GM21529 (cell line): ENCODE data around the gene ZNF764.
"Not testable (repeated sequence)": the region's sequence is repeated elsewhere in the genome, so short reads cannot be mapped to it uniquely, and the experiment has no call there.

Experiments used
- ATAC-seq: cut with Tn5 transposase; IDR thresholded peaks from one replicate; pipeline ENCODE4 v1.9.1; 2021; ENCODE audit not compliant: unreplicated experiment

ZNF764 gene

DNA sequence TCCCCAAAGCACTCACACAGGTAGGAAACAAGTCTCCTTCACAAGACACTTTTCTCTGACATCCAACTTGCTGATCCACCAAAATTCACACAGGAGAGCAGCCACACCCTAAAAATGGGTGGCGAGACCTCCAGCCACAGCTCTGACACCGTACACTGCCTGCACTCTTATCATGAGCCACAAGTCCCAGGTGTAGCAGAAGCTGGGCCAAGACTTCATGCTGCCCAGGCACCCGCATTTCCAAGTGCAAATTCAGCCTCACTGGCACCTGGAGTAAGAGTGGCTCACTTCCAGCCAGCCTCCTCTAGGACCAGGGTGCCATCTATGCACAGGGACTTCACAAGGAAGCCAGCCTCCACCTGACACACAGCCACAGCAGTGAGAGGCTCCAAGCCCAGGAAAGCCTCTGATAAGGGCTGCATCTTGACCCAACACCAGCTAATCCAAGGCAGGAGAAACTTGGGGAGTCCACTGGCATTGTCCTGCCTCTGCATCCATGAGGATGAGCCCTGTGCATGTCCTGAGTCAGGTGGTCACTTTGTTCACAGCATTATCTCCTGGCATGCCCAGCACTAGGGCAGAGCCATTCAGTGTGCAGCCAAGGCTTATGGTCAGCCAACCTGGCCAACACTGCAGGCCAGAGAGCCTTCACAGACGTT is 29.2 kb downstream of the ZNF764 start:
- no peak for ATAC-seq

DNA sequence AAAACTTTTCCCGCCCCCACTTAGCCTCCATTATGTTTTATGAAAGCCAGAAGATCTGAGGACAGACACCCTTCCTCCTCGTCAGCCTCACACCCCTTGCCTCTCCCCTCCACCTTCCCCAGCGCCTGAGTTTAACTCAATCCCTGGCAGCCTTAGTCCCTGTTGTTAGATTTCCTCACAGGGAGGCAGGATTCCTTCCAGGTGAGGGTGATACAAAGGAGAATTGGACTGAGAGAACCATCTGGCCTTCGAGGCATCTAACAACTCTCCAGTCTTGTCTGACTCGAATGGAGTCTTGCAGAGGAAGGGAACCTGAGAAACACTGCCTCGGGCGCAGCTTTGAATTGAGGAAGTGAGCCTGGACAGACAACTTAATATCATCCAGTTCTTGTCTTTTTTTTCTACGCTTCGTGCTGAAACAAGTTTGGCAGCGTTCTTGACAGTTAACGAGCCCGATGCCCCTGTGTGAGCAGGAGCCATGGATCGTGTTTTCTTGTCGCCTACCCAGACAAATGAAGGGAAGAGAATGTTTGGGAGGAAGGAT is 30.5 kb downstream of the ZNF764 start:
- ATAC-seq = no peak

DNA sequence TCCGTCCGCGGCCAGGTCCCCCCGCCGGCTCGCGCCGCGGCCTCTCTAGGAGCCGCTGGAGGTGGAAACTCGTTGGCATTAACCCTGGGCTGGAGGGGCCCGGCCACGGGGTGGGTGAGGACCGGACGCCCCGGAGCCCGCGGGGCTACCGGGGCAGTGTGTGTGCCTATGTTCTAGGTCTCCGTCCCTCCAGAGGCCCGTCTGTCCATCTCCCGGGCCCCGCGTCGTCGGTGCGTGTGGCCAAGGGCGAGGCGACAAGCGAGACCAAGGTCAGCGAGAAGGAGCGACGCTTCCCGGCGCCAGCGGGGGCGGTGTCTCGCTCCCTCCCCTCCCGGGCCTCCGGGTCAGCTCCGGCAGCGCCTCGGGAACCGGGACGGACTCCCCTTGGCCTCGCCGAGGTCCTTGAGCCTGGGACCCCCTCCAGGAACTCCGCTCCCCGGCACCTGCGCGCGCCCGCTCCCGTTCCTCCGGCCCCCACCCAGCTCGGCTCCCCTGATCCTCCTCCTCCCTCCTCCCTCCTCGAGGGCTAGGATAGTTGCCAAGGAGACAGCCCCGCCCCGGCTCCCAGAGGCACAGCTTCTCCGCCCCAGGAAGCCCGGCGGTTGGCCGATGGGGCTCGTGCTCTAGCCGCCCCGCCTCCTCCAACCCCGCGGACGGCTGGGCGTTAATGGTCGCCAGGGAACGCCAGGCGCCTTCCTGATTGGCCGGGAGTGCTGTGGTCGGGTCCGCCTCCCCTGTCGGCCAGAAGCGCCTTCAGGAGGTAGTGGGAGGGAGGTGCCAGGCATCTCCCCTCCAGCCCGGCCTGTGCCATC is 31.1 kb downstream of the ZNF764 start:
- peak; percentile 79 for ATAC-seq

- ATAC-seq = peak; percentile 23
Measured at GRCh38 chr16:30526137-30526822, 31.9 kb downstream of the ZNF764 start, which contains the start of gene ZNF768. ZNF768 (minus strand) TSS chr16:30526566; CDS start chr16:30526413, 153 bp downstream.

DNA sequence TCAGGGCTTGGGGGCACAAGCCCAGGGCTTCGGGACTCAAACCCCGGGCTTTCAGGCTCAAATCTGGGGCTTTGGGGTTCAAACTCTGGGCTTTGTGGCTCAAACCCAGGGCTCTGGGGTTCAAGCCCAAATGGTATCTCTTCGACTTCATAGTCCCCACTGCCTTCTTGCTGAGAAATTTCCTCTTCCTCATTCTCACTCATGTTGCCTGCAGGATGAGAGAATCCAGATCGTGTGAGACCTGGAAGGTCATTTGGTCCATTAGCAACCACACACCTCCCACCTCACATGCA is 32.4 kb downstream of the ZNF764 start:
- ATAC-seq = no peak

GRCh38 chr16:30524575-30525568 is 33.3 kb downstream of the ZNF764 start:
- ATAC-seq = no peak

DNA sequence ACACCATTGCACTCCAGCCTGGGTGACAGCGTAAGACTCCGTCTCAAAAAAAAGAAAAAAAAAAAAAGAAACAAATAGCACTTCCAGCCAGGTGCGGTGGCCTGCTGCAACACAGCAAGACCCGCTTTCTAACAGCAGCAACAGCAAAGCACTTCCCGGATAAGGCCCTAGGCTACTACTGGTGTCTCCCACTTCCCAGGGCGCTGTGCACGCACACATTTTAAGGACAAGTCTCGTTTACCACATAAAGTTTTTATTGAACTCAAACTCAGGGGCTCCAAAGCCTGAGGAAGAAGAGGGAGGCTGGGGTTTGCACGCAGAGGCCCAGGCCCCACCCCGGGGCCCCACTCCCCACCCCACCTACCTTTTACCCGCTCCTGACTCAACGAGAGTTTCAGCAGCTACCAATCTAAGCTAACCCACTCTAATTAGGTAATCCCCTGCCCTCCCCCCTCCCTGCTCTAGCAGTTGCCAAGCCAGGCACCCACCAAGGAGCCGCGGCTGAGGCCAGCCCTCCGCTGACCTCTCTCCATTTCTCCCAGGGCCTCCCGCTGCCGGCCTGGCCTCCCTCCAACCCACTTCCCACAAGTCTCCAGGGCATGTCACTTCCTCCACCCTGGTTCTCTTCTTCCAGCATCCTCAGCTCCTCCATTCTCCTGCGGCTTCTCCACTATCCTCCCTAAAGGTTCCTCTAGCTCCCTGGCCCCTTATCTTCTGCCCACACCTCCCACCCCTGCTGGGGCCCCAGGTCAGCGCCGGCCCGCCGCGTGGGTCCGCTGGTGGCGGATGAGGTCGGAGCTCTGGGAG is 34.2 kb downstream of the ZNF764 start:
- no peak for ATAC-seq

DNA sequence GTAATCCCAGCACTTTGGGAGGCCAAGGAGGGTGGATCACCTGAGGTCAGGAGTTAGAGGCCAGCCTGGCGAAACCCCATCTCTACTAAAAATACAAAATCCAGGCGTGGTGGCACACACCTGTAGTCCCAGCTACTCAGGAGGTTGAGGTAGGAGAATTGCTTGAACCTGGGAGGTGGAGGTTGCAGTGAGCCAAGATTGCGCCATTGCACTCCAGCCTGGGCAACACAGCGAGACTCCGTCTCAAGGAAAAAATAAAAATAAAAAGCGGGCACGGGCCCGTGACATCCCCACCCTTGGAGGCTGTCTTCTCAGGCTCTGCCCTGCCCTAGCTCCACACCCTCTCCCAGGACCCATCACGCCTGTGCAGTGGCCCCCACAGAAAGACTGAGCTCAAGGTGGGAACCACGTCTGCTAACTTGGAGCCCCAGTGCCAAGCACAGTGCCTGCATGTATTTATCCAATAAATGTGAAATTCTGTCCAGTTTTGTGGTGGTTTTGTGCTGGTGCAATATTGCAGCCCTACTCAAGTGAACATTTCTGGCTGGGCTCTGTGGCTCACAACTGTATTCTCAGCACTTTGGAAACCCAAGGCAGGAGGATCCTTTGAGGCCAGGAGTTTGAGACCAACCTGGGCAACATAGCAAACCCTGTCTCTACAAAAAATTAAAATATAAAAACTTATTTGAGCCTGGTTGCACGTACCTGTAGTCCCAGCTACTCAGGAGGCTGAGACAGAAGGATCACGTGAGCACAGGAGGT is 35.3 kb downstream of the ZNF764 start:
- ATAC-seq = not testable (repeated sequence)

GRCh38 chr16:30521873-30522641 is 36.1 kb downstream of the ZNF764 start:
- ATAC-seq = no peak

GRCh38 chr16:30521476-30521872 is 36.7 kb downstream of the ZNF764 start:
- ATAC-seq = no peak

DNA sequence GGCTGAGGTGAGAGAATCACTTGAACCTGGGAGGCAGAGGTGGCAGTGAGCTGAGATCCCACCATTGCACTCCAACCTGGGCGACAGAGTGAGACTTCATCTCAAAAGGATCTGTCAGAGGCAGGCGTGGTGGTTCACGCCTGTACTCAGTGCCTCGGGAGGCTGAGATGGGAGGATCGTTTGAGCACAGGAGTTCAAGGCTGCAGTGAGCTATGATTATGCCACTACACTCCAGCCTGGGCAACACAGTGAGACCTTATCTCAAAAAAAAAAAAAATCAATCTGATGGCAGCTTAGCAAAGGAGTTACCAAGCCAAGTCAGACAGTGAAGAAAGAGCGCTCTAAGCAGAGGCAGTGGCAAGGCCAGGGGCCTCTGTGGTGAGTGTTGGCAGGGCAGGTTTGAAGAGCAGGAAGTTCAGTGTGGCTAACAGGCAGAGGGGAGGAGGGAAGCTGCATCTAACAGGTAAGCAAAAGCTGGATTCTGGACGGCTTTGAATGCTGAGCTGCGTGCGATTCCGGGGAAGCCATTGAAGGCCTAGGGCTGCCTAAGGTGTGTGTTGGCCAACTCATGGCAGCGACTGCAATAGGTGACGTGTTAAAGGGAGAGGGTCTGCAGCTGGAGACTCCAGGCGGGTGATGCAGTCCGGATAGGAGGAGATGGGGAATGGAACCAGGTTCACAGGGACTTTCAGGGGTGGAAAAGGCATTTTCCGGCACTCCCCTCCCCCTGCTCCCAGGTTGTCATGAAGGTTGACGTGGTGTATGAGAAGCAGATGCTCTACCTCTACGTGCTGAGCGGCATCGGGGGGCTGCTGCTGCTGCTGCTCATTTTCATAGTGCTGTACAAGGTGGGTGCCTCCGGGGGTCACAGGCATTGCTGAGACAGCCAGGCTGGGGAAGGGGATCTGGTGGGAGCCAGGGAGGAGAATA is 38.8 kb downstream of the ZNF764 start:
- ATAC-seq = no peak

DNA sequence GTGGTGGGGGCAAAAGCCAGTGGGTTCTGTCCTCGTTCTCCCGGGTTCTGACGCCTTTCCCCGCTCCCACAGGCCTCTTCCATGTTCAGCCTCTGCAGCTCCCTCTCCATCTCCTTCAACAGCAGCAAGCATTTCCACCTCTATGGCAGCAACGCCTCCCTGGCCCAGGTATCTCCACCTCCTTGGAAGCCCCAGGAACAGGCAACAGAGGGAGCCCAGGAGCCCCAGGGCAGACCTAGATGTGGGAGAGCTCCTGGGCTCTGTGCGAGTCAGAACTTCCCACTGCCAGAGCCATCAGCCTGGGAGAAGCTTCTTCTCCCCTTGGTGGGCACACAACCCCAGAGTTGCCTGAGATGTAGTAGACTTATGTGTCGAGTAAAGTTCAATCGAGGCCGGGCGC is 39.6 kb downstream of the ZNF764 start:
- no peak for ATAC-seq

DNA sequence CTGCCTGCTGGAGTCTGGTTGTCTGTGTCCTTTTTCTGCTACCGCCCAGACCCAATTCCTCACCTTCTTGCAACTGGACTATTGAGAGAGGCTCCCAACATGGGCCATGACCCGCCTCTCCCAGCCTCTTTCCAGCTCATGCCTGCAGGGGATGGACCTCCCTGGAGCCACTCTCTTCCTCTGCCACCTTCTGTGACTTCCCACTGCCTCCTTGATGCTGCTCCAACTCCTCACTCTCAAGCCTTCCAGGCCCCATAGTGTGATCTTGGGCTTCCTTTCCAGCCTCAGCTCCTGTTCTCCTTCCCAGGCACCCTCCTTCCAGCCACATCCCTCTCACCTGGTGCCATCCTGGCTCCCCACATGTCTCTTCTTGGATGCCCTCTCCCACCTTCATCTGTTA is 42.9 kb downstream of the ZNF764 start:
- ATAC-seq = no peak

GRCh38 chr16:30511509-30511908 is 46.7 kb downstream of the ZNF764 start:
- ATAC-seq = no peak

DNA sequence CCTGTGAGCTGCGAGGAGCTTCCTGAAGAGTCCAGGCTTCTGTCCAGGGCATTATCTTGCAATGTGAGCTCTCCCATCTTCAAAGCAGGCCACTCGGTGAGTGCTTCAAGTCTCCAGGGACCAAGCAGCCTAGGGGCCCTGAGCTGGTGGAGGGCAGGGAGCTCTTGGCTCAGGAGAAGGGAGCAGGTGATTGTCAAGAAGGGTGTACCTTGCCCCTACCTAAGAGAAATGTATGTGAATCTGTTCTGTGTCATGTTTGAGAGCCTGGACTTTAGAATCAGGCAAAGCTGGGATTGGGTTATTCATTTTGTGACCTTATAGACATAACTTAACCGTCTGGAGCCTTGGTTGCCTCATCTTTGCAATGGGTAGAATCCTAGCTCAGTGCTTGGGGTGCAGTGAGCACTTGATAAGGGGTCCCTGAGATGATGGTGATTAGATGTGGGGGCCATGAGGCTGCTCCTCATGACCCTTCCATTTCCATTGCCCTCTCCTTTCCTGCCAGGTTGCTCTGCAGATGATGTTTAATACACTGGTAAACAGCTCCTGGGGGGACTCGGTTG is 47.7 kb downstream of the ZNF764 start:
- ATAC-seq = no peak

DNA sequence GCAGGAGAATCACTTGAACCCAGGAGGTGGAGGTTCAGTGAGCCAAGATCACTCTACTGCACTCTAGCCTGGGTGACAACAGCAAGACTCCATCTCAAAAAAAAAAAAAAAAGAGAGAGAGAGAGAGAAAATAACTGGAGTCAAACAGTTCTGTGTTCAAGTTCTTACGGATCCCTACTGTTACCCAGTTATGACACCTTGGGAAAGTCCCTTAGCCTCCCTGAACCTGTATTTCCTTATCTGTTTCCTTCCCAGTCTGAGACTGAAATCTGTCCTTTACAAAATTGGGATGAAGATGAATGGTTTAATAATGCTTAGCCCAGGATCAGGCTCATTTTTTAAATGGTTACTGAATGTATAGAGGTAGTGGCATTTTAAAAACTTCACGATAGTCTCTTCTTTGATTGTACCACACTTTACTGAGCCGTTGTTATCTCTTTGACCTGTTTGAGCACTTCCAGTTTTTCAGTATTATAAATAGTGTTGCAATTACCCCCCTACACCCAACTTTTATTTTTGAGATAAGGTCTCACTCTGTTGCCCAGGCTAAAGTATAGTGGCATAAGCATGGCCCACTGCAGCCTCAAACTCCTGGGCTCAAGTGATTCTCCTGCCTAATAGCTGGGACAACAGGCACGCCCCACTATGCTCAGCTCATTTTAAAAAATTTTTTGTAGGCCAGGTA is 49.0 kb downstream of the ZNF764 start:
- ATAC-seq = no peak
